H1 (cell line): ENCODE measurements around the gene KAT8.

Experiments
- BACH1 ChIP-seq: IDR thresholded peaks from 2 replicates; pipeline ENCODE4 v1.6.1; 2012; ENCODE audit warnings: low read length, improper control_type of control experiment
- FOSL1 ChIP-seq: IDR thresholded peaks from 2 replicates; pipeline ENCODE4 v1.6.1; 2011; ENCODE audit warnings: mild to moderate bottlenecking, low read depth, low read length, moderate library complexity; ENCODE audit not compliant: insufficient read depth
- RFX5 ChIP-seq: IDR thresholded peaks from 2 replicates; pipeline ENCODE4 v1.6.1; 2011; ENCODE audit warnings: low read depth, low read length, improper control_type of control experiment, borderline replicate concordance
- SIN3A ChIP-seq, 2 experiments: IDR thresholded peaks in 1 of 2; conservative IDR thresholded peaks in 1 of 2; 2 replicates each; pipeline ENCODE4 v1.6.1; 2011 to 2012; ENCODE audit warnings: low read length in 2 of 2, improper control_type of control experiment in 1 of 2, low read depth in 1 of 2, mild to moderate bottlenecking in 1 of 2
- TF ChIP-seq, protein P1 (sequence below), 3 experiments: IDR thresholded peaks; 1 replicate in 2 of 3; 2 replicates in 1 of 3; pipeline versions ENCODE4 v1.5.1 to v1.6.1; 2011; ENCODE audit warnings: low read length in 3 of 3, mild to moderate bottlenecking in 3 of 3, inconsistent platforms in 2 of 3, low read depth in 1 of 3, moderate library complexity in 1 of 3; ENCODE audit not compliant: insufficient read depth in 1 of 3; ENCODE audit errors: control extremely low read depth in 1 of 3

DNA sequence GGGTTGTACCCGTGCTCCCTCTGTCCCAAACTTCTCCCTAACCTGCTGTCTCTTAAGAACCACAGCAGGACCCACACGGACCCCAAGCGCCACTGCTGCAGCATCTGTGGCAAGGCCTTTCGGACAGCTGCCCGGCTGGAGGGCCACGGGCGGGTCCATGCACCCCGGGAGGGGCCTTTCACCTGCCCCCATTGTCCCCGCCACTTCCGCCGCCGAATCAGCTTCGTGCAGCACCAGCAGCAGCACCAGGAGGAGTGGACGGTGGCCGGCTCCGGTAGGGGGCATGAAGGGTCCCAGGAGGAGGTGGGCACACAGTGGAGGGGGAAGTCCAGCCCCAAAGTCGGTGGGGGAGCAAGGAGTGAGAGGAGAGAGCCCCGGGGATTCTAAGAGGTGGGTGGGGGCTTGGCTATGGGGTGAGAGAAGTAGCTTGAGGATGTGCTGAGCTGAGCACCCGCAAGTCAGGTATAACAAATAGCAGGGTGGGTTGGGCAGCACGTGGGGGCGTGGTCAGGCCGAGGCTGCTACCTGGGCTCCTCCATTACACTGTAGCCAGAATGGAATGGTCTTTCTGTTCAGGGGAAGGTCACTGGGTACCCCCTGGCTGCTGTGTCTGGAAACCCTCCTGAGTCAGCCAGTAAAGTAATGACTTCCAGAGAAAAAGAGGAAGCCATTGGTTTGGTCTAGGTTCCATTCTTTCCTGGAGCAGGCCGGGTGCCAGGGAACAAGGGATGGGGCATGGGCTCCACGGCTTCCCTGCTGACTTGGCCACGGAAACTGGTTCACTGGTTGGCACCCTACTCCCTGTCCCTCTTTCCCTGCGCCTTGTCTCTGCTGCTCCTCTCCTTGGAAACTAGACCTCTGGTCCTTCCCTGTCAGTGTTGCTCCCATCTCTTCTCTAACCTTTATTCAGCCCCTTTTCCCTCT is 35.8 kb upstream of the KAT8 start:
- TF ChIP-seq BACH1 (no peak), RFX5 (no peak), SIN3A (conservative IDR thresholded peaks at IDR 0.05 in 1 of 2, IDR thresholded peaks at IDR 0.05 in 1 of 2; ENCODE audit: low read depth in 1 of 2, low read length in 2 of 2) (no peak), FOSL1 (no peak)
- TF ChIP-seq, protein P1, sequence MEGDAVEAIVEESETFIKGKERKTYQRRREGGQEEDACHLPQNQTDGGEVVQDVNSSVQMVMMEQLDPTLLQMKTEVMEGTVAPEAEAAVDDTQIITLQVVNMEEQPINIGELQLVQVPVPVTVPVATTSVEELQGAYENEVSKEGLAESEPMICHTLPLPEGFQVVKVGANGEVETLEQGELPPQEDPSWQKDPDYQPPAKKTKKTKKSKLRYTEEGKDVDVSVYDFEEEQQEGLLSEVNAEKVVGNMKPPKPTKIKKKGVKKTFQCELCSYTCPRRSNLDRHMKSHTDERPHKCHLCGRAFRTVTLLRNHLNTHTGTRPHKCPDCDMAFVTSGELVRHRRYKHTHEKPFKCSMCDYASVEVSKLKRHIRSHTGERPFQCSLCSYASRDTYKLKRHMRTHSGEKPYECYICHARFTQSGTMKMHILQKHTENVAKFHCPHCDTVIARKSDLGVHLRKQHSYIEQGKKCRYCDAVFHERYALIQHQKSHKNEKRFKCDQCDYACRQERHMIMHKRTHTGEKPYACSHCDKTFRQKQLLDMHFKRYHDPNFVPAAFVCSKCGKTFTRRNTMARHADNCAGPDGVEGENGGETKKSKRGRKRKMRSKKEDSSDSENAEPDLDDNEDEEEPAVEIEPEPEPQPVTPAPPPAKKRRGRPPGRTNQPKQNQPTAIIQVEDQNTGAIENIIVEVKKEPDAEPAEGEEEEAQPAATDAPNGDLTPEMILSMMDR (IDR thresholded peaks at IDR 0.05; ENCODE audit: control extremely low read depth in 1 of 3, insufficient read depth in 1 of 3, low read depth in 1 of 3, low read length in 3 of 3) = no peak
